ENCODE measurements around the gene APOL4.
"Not testable (repeated sequence)": the region's sequence is repeated elsewhere in the genome, so short reads cannot be mapped to it uniquely, and the experiment has no call there.

GRCh38 chr22:36202906-36203305 is 1.3 kb upstream of the APOL4 start:
- TF ChIP-seq CTCF (conservative IDR thresholded peaks at IDR 0.05); ZFX (IDR thresholded peaks at IDR 0.05): not testable (repeated sequence)

Measured in C4-2B (cell line).